HG03139 (cell line): ENCODE results near the gene SEMA6B.

Experiments
- ATAC-seq: cut with Tn5 transposase; IDR thresholded peaks from one replicate; pipeline ENCODE4 v1.9.1; 2021; ENCODE audit not compliant: unreplicated experiment

The SEMA6B gene

GRCh38 chr19:4589579-4590410, 30.3 kb upstream of the SEMA6B start:
- ATAC-seq: no peak

GRCh38 chr19:4588291-4588761, 28.8 kb upstream of the SEMA6B start:
- no peak for ATAC-seq

- ATAC-seq: no peak
These were observed 28.0 kb upstream of the SEMA6B start for GRCh38 chr19:4587527-4587926.

GRCh38 chr19:4586691-4587090, 27.2 kb upstream of the SEMA6B start:
- ATAC-seq: no peak

GRCh38 chr19:4586245-4586644, 26.8 kb upstream of the SEMA6B start:
- ATAC-seq: no peak

GRCh38 chr19:4585556-4585955, 26.1 kb upstream of the SEMA6B start:
- no peak for ATAC-seq

GRCh38 chr19:4584670-4585460, 25.4 kb upstream of the SEMA6B start:
- ATAC-seq: no peak

GRCh38 chr19:4583961-4584669, 24.6 kb upstream of the SEMA6B start:
- ATAC-seq: no peak

- no peak for ATAC-seq
These were observed 23.7 kb upstream of the SEMA6B start for GRCh38 chr19:4582980-4583842.

GRCh38 chr19:4581666-4582553, 22.4 kb upstream of the SEMA6B start:
- no peak for ATAC-seq

GRCh38 chr19:4580961-4581665, 21.6 kb upstream of the SEMA6B start:
- ATAC-seq: no peak

GRCh38 chr19:4580021-4580901, 20.8 kb upstream of the SEMA6B start:
- ATAC-seq: no peak

- ATAC-seq: no peak
These were observed 19.9 kb upstream of the SEMA6B start for GRCh38 chr19:4579389-4579788.

GRCh38 chr19:4578552-4579248, 19.2 kb upstream of the SEMA6B start:
- ATAC-seq: no peak

GRCh38 chr19:4577020-4577782, 17.7 kb upstream of the SEMA6B start:
- ATAC-seq: no peak
